HepG2 (cell line): ENCODE data around the gene SCN4B. TPM values are rescaled to one million over a fixed set of nuclear protein-coding genes. Genes with fewer than 3 reads are reported as not detected.

Source experiments
- ATAC-seq: fragments of 200-7000 bp; cut with Tn5 transposase; 3 replicates; pipeline ENCODE4 v1.9.1; 2020; ENCODE audit warnings: mild to moderate bottlenecking, moderate library complexity
- BruUV-seq: library from RNA; stranded (reverse); fragments of 400-500 nt; replicated peaks from 2 replicates; lab custom pipeline; 2021; lab: Mats Ljungman, UMichigan
- CTCF ChIA-PET: fragments of 300-600 bp; formaldehyde crosslinking; extraction: SDS; loops from one replicate; lab custom pipeline; 2021; ENCODE audit warnings: low total read pairs, inconsistent platforms, low intra/inter-chr PET ratio; lab: Yijun Ruan, JAX
- POLR2A ChIA-PET: fragments of 350-600 bp; sonication (Branson Sonifier 250); formaldehyde crosslinking; loops from one replicate; lab custom pipeline; 2020; ENCODE audit warnings: antibody characterized with exemption, inconsistent platforms; lab: Yijun Ruan, JAX
- DNase-seq: peaks from one replicate; pipeline ENCODE4 v3.0.0-alpha.2; 2015; ENCODE audit warnings: low spot score
- FAIRE-seq: peaks from 3 replicates; lab custom pipeline; 2011; peaks lifted over from hg19 to GRCh38; lab: Jason Lieb, UNC
- H2AFZ ChIP-seq: one replicate; pipeline ENCODE4 v1.6.1; 2011; ENCODE audit warnings: low read length, inconsistent platforms
- H3K27ac ChIP-seq: fragments of 300-600 bp; 3 replicates; pipeline ENCODE4 v1.8.0; 2011; ENCODE audit warnings: mixed run types, mild to moderate bottlenecking, mixed read lengths, low read length, inconsistent platforms; ENCODE audit not compliant: insufficient read depth; ENCODE audit errors: extremely low read length
- H3K27me3 ChIP-seq, 2 experiments: fragments of 200-600 bp in 1 of 2; 2 replicates in 1 of 2; 3 replicates in 1 of 2; pipeline versions ENCODE4 v1.6.0 to v1.8.0; 2011; ENCODE audit warnings: low read length in 2 of 2, mild to moderate bottlenecking in 2 of 2, moderate library complexity in 2 of 2, inconsistent platforms in 1 of 2; ENCODE audit not compliant: insufficient read depth in 2 of 2, control insufficient read depth in 1 of 2
- H3K36me3 ChIP-seq, 2 experiments: fragments of 200-600 bp in 1 of 2; replicated peaks in 1 of 2; 2 replicates in 1 of 2; 3 replicates in 1 of 2; pipeline versions ENCODE4 v1.5.1 to v1.8.0; 2011; ENCODE audit warnings: low read length in 2 of 2, inconsistent platforms in 1 of 2; ENCODE audit not compliant: insufficient read depth in 2 of 2, control insufficient read depth in 1 of 2
- H3K4me1 ChIP-seq: 2 replicates; pipeline ENCODE4 v1.5.1; 2012; ENCODE audit warnings: low read length, inconsistent platforms; ENCODE audit not compliant: insufficient read depth
- H3K4me2 ChIP-seq: 2 replicates; pipeline ENCODE4 v1.6.0; 2011; ENCODE audit warnings: low read depth, low read length, inconsistent platforms
- H3K4me3 ChIP-seq, 3 experiments: fragments of 200-600 bp in 1 of 3; sonication (generic), shearing (Covaris generic) in 1 of 3; replicated peaks in 1 of 3; 2 replicates each; pipeline ENCODE4 v1.5.1; 2011 to 2016; ENCODE audit warnings: low read length in 3 of 3, inconsistent platforms in 2 of 3, low read depth in 2 of 3, mild to moderate bottlenecking in 2 of 3, control low read depth in 1 of 3, mixed read lengths in 1 of 3; ENCODE audit not compliant: insufficient read depth in 1 of 3
- H3K79me2 ChIP-seq: one replicate; pipeline ENCODE4 v1.6.1; 2011; ENCODE audit warnings: low read length, inconsistent platforms; ENCODE audit not compliant: insufficient read depth
- H3K9ac ChIP-seq: 2 replicates; pipeline ENCODE4 v1.6.0; 2011; ENCODE audit warnings: mild to moderate bottlenecking, low read depth, low read length, inconsistent platforms; ENCODE audit not compliant: insufficient read depth
- H3K9me3 ChIP-seq: 2 replicates; pipeline ENCODE4 v1.5.1; 2012; ENCODE audit warnings: mild to moderate bottlenecking, low read length
- H4K20me1 ChIP-seq: 2 replicates; pipeline ENCODE4 v1.6.0; 2011; ENCODE audit warnings: inconsistent platforms, mild to moderate bottlenecking, low read length, moderate library complexity; ENCODE audit not compliant: insufficient read depth
- ATF4 ChIP-seq, 2 experiments: fragments of 450-650 bp in 1 of 2; sonication (generic) in 1 of 2; formaldehyde crosslinking; IDR thresholded peaks; 2 replicates each; pipeline versions ENCODE4 v1.5.0 to v1.8.0; 2020 to 2022; ENCODE audit warnings: mild to moderate bottlenecking in 1 of 2, missing genetic modification reagents in 1 of 2
- BCL3 ChIP-seq: sonication (generic); formaldehyde crosslinking; IDR thresholded peaks from 2 replicates; pipeline ENCODE4 v1.5.1; 2020; ENCODE audit warnings: mild to moderate bottlenecking, missing genetic modification reagents, moderate library complexity
- HBP1 ChIP-seq: IDR thresholded peaks from 2 replicates; pipeline ENCODE4 v1.6.1; 2016; ENCODE audit warnings: low read depth, control low read depth
- HNRNPH1 ChIP-seq: fragments of 200-400 bp; formaldehyde crosslinking; optimal IDR thresholded peaks from 2 replicates; pipeline ENCODE3; 2017; ENCODE audit warnings: mild to moderate bottlenecking, low read depth, low read length
- RARG ChIP-seq: sonication (generic); formaldehyde crosslinking; IDR thresholded peaks from 2 replicates; pipeline ENCODE4 v1.4.0; 2020; ENCODE audit warnings: low read depth, mild to moderate bottlenecking, missing genetic modification reagents
- SMC3 ChIP-seq: IDR thresholded peaks from 2 replicates; pipeline ENCODE4 v1.6.1; 2011; ENCODE audit warnings: low read length, improper control_type of control experiment
- ZFYVE20 ChIP-seq: sonication (generic); formaldehyde crosslinking; IDR thresholded peaks from 2 replicates; pipeline ENCODE4 v1.8.0; 2023; ENCODE audit warnings: low read depth, mild to moderate bottlenecking, moderate library complexity, missing genetic modification reagents, borderline replicate concordance
- ZNF567 ChIP-seq: sonication (generic); formaldehyde crosslinking; IDR thresholded peaks from 2 replicates; pipeline ENCODE4 v1.8.1; 2023; ENCODE audit warnings: mild to moderate bottlenecking, missing genetic modification reagents, borderline replicate concordance
- ZNF75D ChIP-seq: sonication (generic); formaldehyde crosslinking; IDR thresholded peaks from 2 replicates; pipeline ENCODE4 v1.8.1; 2023; ENCODE audit warnings: missing genetic modification reagents, mild to moderate bottlenecking, borderline replicate concordance
- WGBS: methylation state at CpG from one replicate; pipeline ENCODE4 v1.1.6; 2017; ENCODE audit warnings: low lambda C conversion rate; 5-methylcytosine and 5-hydroxymethylcytosine counted together
- in situ Hi-C: cut with HindIII; loops from 2 replicates; pipeline ENCODE4 v1.10.0; 2017; ENCODE audit warnings: low pct_unique_long_range_greater_than_20kb; ENCODE audit not compliant: extremely low pct_ligation_motif_present
- intact Hi-C: fragments of 100-400 bp; cut with micrococcal nuclease; formaldehyde crosslinking; loops from one replicate; pipeline ENCODE4 v1.10.0; 2022; ENCODE audit not compliant: unreplicated experiment
- polyA plus RNA-seq, 8 experiments: library from polyadenylated mRNA; depleted of rRNA in 3 of 8; stranded (reverse) in 7 of 8; unstranded in 1 of 8; fragments of >200 nt; fragmentation: Illumina TruSeq in 4 of 8; extraction: Trizol in 4 of 8; gene quantifications; 2 replicates each; pipeline versions ENCODE4 v1.2.1 to v1.2.3, GENCODE V29; 2011 to 2016; ENCODE audit warnings: low read depth in 4 of 8, missing spikeins in 1 of 8, mixed read lengths in 1 of 8; ENCODE audit not compliant: insufficient read depth in 1 of 8
- total RNA-seq, 5 experiments: library from RNA; depleted of rRNA; stranded (reverse); fragments of >200 nt; fragmentation: Illumina TruSeq; extraction: Trizol; gene quantifications; 2 replicates each; pipeline ENCODE4 v1.2.3, GENCODE V29; 2016; ENCODE audit warnings: low read depth in 1 of 5
- TF ChIP-seq, protein P1 (sequence below): sonication (generic); formaldehyde crosslinking; IDR thresholded peaks from 2 replicates; pipeline ENCODE4 v1.5.0; 2020; ENCODE audit warnings: missing genetic modification reagents

SCN4B gene
- total and polyA plus RNA-seq, 2 of the 13 experiments (the other 11 are each of a cell fraction or from before 2014, with no cell fraction given): 0.04 to 0.29 TPM

DNA sequence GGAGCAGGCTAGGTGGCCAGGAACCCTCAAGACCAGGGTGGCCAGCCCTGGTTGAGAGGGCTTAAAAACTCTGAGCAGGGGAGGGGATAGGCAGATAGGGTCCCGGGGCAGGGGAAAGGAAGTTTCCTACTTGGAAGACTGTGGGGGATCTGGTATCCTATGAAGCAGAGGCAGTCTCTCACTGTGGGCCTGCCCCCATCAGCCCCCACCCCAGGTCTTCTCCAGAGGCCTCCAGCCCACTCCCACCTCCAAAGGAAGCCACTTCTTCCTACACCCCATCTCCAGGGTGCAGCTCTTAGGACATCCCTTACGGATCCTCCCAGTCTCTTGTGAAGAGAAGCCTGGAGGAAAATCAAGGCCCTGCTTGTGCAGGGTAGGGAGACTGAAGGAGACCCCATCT, 16.3 kb downstream of the SCN4B start:
- no peak for ATAC-seq

More for the DNA sequence above, 16.3 kb downstream of the SCN4B start:
- Histone ChIP-seq H3K79me2 (no peaks in the 10 kb centered on the region), H3K27ac (no peak overlapping the region), H3K9me3 (no peaks in the 10 kb centered on the region), H3K4me3 (no peak overlapping the region), H3K9ac (no peak overlapping the region), H3K36me3 (no peaks in the 10 kb centered on the region), H3K4me2 (no peak overlapping the region), H4K20me1 (no peaks in the 10 kb centered on the region), H3K4me1 (no peaks in the 10 kb centered on the region), H2AFZ (no peak overlapping the region), H3K27me3 (peaks cover 12 to 45% of the 10 kb centered on the region in 2 experiments; a peak in 4 of 5 replicates)
- ChIA-PET CTCF (no interaction called here), POLR2A (no interaction called here)
- no TSS peak for BruUV-seq
- no peak for FAIRE-seq
- intact Hi-C loops (no loop called here), in situ Hi-C loops (loop anchor here (25.0 kb wide), 1 partner anchor 351 kb away; no protein-coding TSS in a partner anchor)
- WGBS: 38% methylated on average over 2 of the region's 2 CpGs
- TF ChIP-seq ATF4 (CRISPR knock-in tag; IDR thresholded peaks at IDR 0.05) (no peak), ZFYVE20 (CRISPR knock-in tag) (no peak), RARG (no peak), ZNF567 (CRISPR knock-in tag) (no peak), SMC3 (no peak), ZNF75D (CRISPR knock-in tag) (no peak), BCL3 (CRISPR knock-in tag) (no peak), HNRNPH1 (no peak), HBP1 (CRISPR knock-in tag) (no peak)
- TF ChIP-seq, protein P1, sequence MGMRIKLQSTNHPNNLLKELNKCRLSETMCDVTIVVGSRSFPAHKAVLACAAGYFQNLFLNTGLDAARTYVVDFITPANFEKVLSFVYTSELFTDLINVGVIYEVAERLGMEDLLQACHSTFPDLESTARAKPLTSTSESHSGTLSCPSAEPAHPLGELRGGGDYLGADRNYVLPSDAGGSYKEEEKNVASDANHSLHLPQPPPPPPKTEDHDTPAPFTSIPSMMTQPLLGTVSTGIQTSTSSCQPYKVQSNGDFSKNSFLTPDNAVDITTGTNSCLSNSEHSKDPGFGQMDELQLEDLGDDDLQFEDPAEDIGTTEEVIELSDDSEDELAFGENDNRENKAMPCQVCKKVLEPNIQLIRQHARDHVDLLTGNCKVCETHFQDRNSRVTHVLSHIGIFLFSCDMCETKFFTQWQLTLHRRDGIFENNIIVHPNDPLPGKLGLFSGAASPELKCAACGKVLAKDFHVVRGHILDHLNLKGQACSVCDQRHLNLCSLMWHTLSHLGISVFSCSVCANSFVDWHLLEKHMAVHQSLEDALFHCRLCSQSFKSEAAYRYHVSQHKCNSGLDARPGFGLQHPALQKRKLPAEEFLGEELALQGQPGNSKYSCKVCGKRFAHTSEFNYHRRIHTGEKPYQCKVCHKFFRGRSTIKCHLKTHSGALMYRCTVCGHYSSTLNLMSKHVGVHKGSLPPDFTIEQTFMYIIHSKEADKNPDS (CRISPR knock-in tag): no peak
- DNase-seq: no peak
